MM.1S (cell line): ENCODE results near the gene RANBP10.

ENCODE experiments used
- DNase-seq: peaks from one replicate; pipeline ENCODE4 v3.0.0-alpha.2; 2015
- H2AFZ ChIP-seq: fragments of 300-600 bp; sonication (generic); 2 replicates; pipeline ENCODE4 v1.6.0; 2016; ENCODE audit warnings: antibody characterized with exemption, low read length
- H3F3A ChIP-seq: fragments of 300-600 bp; sonication (generic); 2 replicates; pipeline ENCODE4 v1.6.1; 2016; ENCODE audit warnings: mild to moderate bottlenecking, antibody characterized with exemption, low read length, moderate library complexity, mixed read lengths; ENCODE audit not compliant: insufficient read depth
- H3K27ac ChIP-seq: fragments of 300-600 bp; sonication (generic); 2 replicates; pipeline ENCODE4 v1.5.1; 2016; ENCODE audit warnings: mild to moderate bottlenecking, low read length
- H3K27me3 ChIP-seq: fragments of 300-600 bp; sonication (generic); replicated peaks from 2 replicates; pipeline ENCODE4 v1.6.0; 2016; ENCODE audit warnings: low read length; ENCODE audit not compliant: insufficient read depth
- H3K36me3 ChIP-seq: fragments of 300-600 bp; sonication (generic); replicated peaks from 2 replicates; pipeline ENCODE4 v1.6.1; 2016; ENCODE audit warnings: mild to moderate bottlenecking, low read length, mixed read lengths; ENCODE audit not compliant: insufficient read depth
- H3K4me1 ChIP-seq: fragments of 300-600 bp; sonication (generic); 2 replicates; pipeline ENCODE4 v1.6.1; 2016; ENCODE audit warnings: low read length, mixed read lengths
- H3K4me2 ChIP-seq: fragments of 300-600 bp; sonication (generic); 2 replicates; pipeline ENCODE4 v1.6.0; 2016; ENCODE audit warnings: low read depth, low read length
- H3K4me3 ChIP-seq: fragments of 300-600 bp; sonication (generic); 2 replicates; pipeline ENCODE4 v1.5.1; 2016; ENCODE audit warnings: low read length, mixed read lengths
- H3K79me2 ChIP-seq: fragments of 300-600 bp; sonication (generic); 2 replicates; pipeline ENCODE4 v1.6.1; 2016; ENCODE audit warnings: mixed run types, low read length, mixed read lengths
- H3K9ac ChIP-seq: fragments of 300-600 bp; sonication (generic); 2 replicates; pipeline ENCODE4 v1.6.1; 2016; ENCODE audit warnings: low read length, mixed read lengths
- H3K9me2 ChIP-seq: fragments of 300-600 bp; sonication (generic); replicated peaks from 2 replicates; pipeline ENCODE4 v1.6.1; 2016; ENCODE audit warnings: mild to moderate bottlenecking, low read length, mixed read lengths; ENCODE audit not compliant: insufficient read depth
- H3K9me3 ChIP-seq: fragments of 300-600 bp; sonication (generic); replicated peaks from 2 replicates; pipeline ENCODE4 v1.6.1; 2016; ENCODE audit warnings: mild to moderate bottlenecking, low read length, mixed read lengths; ENCODE audit not compliant: insufficient read depth
- H4K20me1 ChIP-seq: fragments of 300-600 bp; sonication (generic); 2 replicates; pipeline ENCODE4 v1.6.1; 2016; ENCODE audit warnings: mild to moderate bottlenecking, low read length, moderate library complexity, mixed read lengths; ENCODE audit not compliant: insufficient read depth
- EZH2 ChIP-seq: fragments of 300-600 bp; sonication (generic); optimal IDR thresholded peaks from 2 replicates; pipeline ENCODE3; 2017; ENCODE audit warnings: low read depth, mild to moderate bottlenecking, antibody characterized with exemption, low read length, mixed read lengths
- EZH2phosphoT487 ChIP-seq: fragments of 300-600 bp; sonication (generic); IDR thresholded peaks from 2 replicates; pipeline ENCODE4 v1.6.1; 2018; ENCODE audit warnings: antibody characterized with exemption, low read length
- TF ChIP-seq, protein P1 (sequence below): fragments of 300-600 bp; sonication (generic); IDR thresholded peaks from 2 replicates; pipeline ENCODE4 v1.5.1; 2016; ENCODE audit warnings: antibody characterized with exemption, low read length, mixed read lengths

Gene RANBP10

DNA sequence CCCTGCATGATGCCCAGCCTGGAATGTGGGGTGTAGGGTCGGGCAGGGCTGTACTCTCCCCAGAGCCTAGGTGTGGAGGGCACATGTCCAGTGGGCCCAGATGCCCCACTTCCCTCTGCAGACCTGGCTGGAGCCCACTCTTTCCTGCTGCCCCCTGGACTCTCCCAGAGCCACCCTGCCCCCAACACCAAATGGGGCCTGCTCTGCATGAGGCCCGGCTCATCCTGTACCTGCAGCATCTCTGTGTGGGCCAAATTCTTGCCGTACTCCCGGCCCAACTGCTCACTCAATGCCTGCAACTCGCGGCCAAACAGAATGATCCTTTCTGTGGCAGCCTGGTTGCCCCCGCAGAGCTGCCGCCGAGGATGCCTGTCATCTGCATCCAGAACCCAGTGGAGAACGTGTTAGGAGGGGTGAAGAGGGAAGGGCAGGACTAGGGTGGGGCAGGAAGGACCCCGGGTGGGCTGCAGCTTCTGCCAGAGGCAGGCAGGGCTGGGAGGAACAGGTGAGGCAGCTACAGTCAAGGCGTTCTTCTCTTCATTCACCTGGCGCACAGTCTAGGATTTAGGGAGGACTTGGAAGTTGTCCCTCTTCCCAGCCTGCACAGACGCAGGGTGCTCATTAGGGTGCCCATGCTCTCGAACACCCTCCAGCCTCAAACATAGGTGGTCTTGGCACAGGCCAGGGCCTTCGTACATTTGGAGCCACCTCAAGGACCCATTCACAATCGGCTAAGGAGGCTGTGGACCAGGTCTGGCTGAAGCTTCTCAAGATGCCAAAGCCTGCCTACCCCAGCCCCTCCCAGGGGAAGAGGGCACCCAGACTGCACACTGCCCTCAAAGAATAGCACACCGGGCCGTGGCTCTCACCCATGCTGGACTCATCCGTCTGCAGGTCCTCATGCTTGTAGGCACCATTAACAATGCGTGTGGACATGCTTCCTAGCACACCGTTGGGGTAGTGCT, 78.6 kb downstream of the RANBP10 start:
- no peak for DNase-seq
- peaks cover 16% of the 10 kb centered on the region for H3K4me1 ChIP-seq
- H4K20me1 ChIP-seq = no peaks in the 10 kb centered on the region
- H3K27ac ChIP-seq = no peak overlapping the region
- no peak overlapping the region for H3K9ac ChIP-seq
- no peaks in the 10 kb centered on the region for H3K9me2 ChIP-seq
- peaks cover 17% of the 10 kb centered on the region for H3F3A ChIP-seq
- H2AFZ ChIP-seq = no peak overlapping the region
- no peak overlapping the region for H3K4me3 ChIP-seq
- no peaks in the 10 kb centered on the region for H3K79me2 ChIP-seq
- H3K36me3 ChIP-seq = no peaks in the 10 kb centered on the region
- H3K27me3 ChIP-seq = no peaks in the 10 kb centered on the region
- no peak overlapping the region for H3K4me2 ChIP-seq
- TF ChIP-seq EZH2 (no peak), EZH2phosphoT487 (no peak)
- TF ChIP-seq, protein P1, sequence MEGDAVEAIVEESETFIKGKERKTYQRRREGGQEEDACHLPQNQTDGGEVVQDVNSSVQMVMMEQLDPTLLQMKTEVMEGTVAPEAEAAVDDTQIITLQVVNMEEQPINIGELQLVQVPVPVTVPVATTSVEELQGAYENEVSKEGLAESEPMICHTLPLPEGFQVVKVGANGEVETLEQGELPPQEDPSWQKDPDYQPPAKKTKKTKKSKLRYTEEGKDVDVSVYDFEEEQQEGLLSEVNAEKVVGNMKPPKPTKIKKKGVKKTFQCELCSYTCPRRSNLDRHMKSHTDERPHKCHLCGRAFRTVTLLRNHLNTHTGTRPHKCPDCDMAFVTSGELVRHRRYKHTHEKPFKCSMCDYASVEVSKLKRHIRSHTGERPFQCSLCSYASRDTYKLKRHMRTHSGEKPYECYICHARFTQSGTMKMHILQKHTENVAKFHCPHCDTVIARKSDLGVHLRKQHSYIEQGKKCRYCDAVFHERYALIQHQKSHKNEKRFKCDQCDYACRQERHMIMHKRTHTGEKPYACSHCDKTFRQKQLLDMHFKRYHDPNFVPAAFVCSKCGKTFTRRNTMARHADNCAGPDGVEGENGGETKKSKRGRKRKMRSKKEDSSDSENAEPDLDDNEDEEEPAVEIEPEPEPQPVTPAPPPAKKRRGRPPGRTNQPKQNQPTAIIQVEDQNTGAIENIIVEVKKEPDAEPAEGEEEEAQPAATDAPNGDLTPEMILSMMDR = no peak
- H3K9me3 ChIP-seq = no peaks in the 10 kb centered on the region

DNA sequence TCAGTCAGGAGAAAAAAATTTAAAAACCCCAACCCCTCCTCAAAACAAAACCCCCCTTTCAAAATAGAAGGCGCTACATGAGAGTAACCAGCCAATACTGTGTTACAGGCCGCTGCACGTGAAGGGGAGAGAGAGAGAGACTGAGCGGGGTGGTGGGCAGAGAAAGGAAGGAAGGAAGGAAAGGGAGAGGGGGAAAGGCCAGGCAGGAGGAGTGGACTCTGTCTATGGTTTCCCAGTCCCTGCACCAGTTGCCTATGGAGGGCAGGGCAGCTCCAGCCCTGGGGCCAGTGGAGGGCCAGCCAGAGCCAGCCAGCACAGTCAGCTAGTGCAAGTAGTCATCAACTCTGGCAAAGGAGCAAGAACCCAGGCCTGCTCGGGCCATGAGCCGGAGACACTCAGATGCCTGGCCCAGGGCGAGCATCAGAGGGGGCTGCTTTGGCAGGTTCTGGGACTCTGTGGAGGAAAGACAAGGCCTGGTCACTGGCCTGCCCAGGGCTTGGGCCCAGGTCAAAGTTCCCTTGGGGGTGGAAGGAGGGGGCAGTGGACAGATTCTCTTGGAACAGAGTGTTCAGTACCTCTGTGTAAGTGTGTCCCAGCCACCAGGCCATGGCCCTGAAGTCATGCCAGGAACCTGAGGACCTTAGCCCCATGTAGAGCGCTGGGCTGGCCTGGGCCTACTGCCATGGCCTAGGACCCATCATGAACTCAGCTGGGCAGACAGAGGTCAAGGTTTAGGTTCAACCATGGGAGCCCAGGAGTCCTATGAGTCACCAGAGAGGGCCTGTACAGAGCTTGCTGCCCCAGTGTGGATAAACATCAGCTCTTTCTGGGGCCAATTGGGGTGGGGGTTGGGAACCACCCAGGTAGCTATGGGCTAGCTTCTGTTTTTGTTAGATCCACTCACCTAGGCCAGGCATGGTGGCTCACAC, 80.0 kb downstream of the RANBP10 start:
- H3K4me3 ChIP-seq = no peak overlapping the region
- no peak overlapping the region for H3K4me2 ChIP-seq
- TF ChIP-seq EZH2 (no peak), EZH2phosphoT487 (no peak)
- TF ChIP-seq, protein P1 = no peak
- no peak overlapping the region for H3K27ac ChIP-seq
- no peaks in the 10 kb centered on the region for H4K20me1 ChIP-seq
- H3K9me2 ChIP-seq = no peaks in the 10 kb centered on the region
- H3F3A ChIP-seq = peaks cover 7% of the 10 kb centered on the region
- H3K27me3 ChIP-seq = no peaks in the 10 kb centered on the region
- H2AFZ ChIP-seq = no peak overlapping the region
- no peaks in the 10 kb centered on the region for H3K36me3 ChIP-seq
- DNase-seq = no peak
- no peak overlapping the region for H3K9ac ChIP-seq
- no peaks in the 10 kb centered on the region for H3K9me3 ChIP-seq
- H3K79me2 ChIP-seq = no peaks in the 10 kb centered on the region
- H3K4me1 ChIP-seq = peaks cover 7% of the 10 kb centered on the region

DNA sequence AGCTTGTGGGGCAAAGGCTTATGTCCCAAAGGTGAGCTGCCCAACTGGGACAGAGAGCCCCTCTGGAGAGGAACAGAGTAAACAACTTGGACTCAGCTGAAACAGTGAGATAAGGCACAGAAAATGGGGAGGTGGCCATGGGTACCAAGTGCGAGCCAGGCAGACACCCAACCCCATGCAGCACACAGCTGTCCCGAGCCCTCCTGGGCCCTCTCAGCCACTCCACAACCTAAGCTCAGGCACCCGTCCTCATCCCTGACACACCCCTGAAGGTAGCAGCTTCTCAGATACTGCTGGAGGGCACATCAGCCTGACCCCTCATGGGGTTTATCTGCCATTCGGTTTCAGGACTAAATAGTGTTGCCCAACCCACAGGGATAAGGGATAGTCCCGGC, 82.5 kb downstream of the RANBP10 start:
- Histone ChIP-seq H3K9ac (no peak overlapping the region), H3K4me3 (no peak overlapping the region), H3K36me3 (no peaks in the 10 kb centered on the region), H3K4me2 (no peak overlapping the region), H4K20me1 (no peaks in the 10 kb centered on the region), H3K27me3 (no peaks in the 10 kb centered on the region), H3K27ac (no peak overlapping the region), H2AFZ (no peak overlapping the region), H3K79me2 (peaks cover 7% of the 10 kb centered on the region), H3K9me3 (no peaks in the 10 kb centered on the region), H3F3A (no peaks in the 10 kb centered on the region; the same call in 1 of the 2 replicates), H3K4me1 (peaks cover 7% of the 10 kb centered on the region; the same call in 1 of the 2 replicates), H3K9me2 (no peaks in the 10 kb centered on the region)
- TF ChIP-seq EZH2phosphoT487 = no peak
- TF ChIP-seq, protein P1 = no peak
- no peak for TF ChIP-seq EZH2
- no peak for DNase-seq
